ENCODE results near the gene ATG5. TPM values are rescaled to one million over a fixed set of nuclear protein-coding genes. Genes with fewer than 3 reads are reported as not detected.

The ATG5 gene
- total RNA-seq, 1 donor from 2014 or later = 45.3 TPM

GRCh38 chr6:106216527-106216926 lies 109.0 kb downstream of the ATG5 start:
- DNase-seq = no peak

- DNase-seq = no peak
Measured at GRCh38 chr6:106215608-106216007, 110.0 kb downstream of the ATG5 start.

GRCh38 chr6:106214531-106214930 lies 111.0 kb downstream of the ATG5 start:
- no peak for DNase-seq

- no peak for DNase-seq
Measured at GRCh38 chr6:106213660-106214289, 111.8 kb downstream of the ATG5 start.

- no peak for DNase-seq
Measured at GRCh38 chr6:106212576-106212975, 113.0 kb downstream of the ATG5 start.

GRCh38 chr6:106206905-106207304 lies 118.7 kb downstream of the ATG5 start:
- DNase-seq = no peak

GRCh38 chr6:106204961-106205360 lies 120.6 kb downstream of the ATG5 start:
- DNase-seq = no peak

- no peak for DNase-seq
Measured at GRCh38 chr6:106199998-106200397, 125.6 kb downstream of the ATG5 start.

GRCh38 chr6:106199331-106199730 lies 126.2 kb downstream of the ATG5 start:
- DNase-seq = no peak

GRCh38 chr6:106197441-106197840 lies 128.1 kb downstream of the ATG5 start:
- DNase-seq = no peak

- DNase-seq = no peak
Measured at GRCh38 chr6:106194949-106195921, 130.3 kb downstream of the ATG5 start.

- no peak for DNase-seq
Measured at GRCh38 chr6:106192824-106193223, 132.7 kb downstream of the ATG5 start.

- no peak for DNase-seq
Measured at GRCh38 chr6:106188104-106188794, 137.3 kb downstream of the ATG5 start.

- no peak for DNase-seq
Measured at GRCh38 chr6:106187424-106187982, 138.1 kb downstream of the ATG5 start.

GRCh38 chr6:106186714-106187113 lies 138.8 kb downstream of the ATG5 start:
- no peak for DNase-seq

- DNase-seq = no peak
Measured at GRCh38 chr6:106186172-106186571, 139.4 kb downstream of the ATG5 start.

GRCh38 chr6:106185615-106186014 lies 139.9 kb downstream of the ATG5 start:
- DNase-seq = no peak

- no peak for DNase-seq
Measured at GRCh38 chr6:106184629-106185028, 140.9 kb downstream of the ATG5 start.

GRCh38 chr6:106183430-106183829 lies 142.1 kb downstream of the ATG5 start:
- no peak for DNase-seq

- DNase-seq = no peak
Measured at GRCh38 chr6:106182455-106182854, 143.1 kb downstream of the ATG5 start.

GRCh38 chr6:106181664-106182418 lies 143.7 kb downstream of the ATG5 start:
- peak; percentile 7 for DNase-seq

- DNase-seq = no peak
Measured at GRCh38 chr6:106180208-106180607, 145.4 kb downstream of the ATG5 start.

All from tongue (tissue), 2 donors.